HG02642 (cell line): ENCODE measurements around the gene PRM3.

Experiments used
- ATAC-seq: cut with Tn5 transposase; IDR thresholded peaks from one replicate; pipeline ENCODE4 v1.9.1; 2021; ENCODE audit warnings: mild to moderate bottlenecking; ENCODE audit not compliant: unreplicated experiment, poor library complexity

Gene PRM3

DNA sequence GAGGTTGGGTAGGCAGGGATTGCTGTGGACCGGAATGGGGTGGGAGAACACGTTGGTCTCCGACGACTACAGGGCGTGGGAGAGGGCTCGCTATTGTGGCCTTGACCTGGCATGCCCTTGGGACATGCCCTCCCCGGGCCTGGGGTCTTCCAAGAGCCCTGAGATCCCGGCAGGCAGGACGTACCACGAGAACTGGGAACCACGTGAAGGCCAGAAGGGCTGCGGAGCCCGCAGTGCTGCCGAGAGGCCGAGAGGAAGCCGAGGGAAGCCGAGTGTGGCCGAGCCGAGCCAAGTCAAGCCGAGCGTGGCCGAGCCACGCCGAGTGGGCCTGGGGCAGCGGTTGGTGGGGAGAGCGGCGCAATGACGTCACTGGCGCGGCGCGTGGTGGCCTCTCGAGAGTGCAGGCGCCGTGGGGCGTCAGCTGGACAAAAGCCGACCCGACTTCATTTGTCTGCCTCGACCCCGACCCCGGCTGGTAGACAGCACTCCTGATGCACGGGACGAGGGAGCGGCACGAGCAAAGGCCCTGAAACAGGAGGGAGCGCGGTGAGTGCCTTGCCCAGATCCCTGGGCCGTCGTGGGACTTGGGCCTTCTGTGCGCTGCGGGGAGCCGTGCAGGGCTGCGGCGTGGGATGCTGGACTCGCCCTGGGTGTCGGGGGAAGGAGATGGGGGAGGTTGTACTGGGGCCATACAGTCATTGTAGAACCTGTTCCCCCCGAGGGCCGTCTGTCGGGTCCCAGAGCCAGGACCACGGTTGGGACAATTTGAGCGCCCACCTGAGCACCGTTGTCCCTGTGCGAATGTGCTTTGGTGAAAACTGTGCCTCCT is 24.0 kb downstream of the PRM3 start:
- no peak for ATAC-seq

DNA sequence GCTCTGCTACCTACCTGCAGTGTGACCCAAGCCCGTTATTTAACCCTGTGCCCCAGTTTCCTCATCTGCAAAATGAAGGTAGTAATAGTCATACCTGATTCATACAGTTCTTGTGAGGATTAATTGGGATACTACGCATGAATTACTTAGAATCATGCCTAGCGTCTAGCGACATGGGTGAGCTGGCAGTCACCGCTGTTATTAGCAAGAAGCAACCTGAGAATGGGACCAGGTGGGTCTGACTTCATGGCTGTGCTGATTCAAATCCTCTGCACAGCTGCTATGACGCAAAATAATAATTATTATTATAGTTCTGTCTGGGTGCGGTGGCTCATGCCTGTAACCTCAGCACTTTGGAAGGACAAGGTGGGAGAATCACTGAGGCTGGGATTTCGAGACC is 25.3 kb downstream of the PRM3 start:
- no peak for ATAC-seq

GRCh38 chr16:11245988-11246387 is 27.4 kb downstream of the PRM3 start:
- no peak for ATAC-seq

- ATAC-seq: no peak
Measured at GRCh38 chr16:11245222-11245737, 28.1 kb downstream of the PRM3 start.

DNA sequence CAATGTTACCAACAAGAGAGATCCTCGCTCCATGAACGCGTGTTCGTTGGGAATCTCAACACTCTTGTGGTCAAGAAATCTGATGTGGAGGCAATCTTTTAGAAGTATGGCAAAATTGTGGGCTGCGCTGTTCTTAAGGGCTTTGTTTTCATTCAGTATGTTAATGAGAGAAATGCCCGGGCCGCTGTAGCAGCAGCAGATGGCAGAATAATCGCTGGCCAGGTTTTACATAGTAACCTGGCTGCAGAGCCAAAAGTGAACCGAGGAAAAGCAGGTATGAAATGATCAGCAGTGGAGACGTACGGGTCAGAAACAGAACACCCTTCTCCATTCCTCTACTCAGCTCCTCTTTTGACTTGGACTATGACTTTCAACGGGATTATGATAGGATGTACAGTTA is 30.8 kb downstream of the PRM3 start:
- no peak for ATAC-seq

GRCh38 chr16:11241480-11242204 is 31.8 kb downstream of the PRM3 start:
- no peak for ATAC-seq

- no peak for ATAC-seq
Measured at GRCh38 chr16:11240636-11241473, 32.6 kb downstream of the PRM3 start.

DNA sequence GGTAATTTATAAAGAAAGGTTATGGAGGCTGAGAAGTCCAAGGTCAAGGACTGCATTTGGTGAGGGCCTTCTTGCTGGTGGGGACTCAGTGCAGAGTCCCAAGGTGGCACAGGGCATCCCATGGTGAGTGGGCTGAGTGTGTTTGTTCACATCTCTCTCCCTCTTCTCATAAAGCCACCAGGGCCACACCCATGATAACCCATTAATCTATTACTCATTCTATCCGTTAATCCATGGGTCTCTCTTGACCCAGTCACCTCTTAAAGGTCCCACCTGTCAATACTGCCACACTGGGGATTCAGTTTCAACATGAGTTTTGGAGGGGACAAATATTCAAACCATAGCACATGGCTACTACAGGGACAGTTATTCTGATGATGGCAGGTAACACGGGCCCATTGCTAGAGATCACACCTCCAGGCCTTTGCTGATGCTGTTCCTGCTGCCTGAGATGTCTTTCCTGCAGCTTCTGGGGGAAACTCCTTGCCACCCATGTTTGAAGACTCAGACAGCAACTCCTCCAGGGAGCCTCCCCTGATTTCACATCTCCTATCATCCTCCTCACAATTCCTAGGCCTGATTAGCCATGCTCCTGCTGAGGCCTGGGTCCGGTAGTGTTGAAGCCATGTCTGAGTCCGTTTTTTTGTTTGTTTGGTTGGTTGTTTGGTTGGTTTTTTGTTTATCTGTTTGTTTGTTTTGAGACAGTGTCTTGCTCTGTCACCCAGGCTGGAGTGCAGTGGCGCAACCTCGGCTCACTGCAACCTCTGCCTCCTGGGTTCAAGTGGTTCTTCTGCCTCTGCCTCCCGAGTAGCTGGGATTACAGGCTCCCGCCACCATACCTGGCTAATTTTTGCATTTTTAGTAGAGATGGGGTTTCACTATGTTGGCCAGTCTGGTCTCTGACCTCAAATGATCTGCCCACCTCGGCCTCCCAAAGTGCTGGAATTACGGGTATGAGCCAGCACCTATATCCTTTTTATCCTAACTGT is 33.5 kb downstream of the PRM3 start:
- no peak for ATAC-seq

DNA sequence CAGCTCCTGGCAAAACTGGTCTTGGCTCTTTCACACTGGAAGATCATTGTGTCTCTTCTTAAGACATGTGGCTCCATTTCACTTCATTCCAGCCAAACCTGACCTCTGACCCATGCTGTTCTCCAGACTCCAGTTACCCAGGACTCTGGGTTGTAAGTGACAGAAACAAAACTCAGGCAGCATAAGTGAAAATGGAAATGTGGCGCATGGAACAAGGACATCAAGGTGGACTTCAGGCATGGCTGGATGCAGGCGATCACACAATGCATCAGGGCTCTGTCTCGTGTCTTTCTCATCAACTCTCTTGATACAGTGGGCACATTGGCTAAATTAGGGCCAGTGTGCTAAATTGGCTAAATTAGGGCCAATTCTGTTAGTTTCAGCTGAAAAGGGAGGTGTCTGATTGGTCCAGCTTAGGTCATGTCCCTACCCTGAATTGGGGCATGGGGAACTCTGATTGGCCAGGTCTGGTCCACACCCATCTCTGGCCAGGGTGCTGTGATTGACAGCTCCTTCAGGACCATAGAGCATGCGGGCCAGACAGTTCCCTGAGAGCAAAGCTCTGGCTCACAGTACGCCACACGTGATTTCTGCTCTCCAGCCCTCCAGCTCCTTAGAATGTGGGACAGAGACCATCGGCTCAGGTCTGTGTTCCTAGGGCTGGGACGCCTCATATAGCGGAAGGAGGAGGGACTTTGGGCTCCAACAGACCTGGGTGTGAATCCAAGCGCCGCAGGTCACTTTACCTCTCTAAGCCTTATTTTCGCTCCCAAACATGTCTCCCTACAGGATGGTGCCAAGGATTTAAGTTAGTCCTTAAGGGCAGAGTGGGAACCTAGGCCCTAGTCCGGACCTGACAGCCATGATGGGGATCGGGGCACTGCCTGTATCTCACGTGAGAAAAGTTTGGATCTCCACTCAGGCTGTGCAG is 34.9 kb downstream of the PRM3 start:
- no peak for ATAC-seq

GRCh38 chr16:11236461-11237254 is 36.8 kb downstream of the PRM3 start:
- no peak for ATAC-seq

- ATAC-seq: no peak
Measured at GRCh38 chr16:11235703-11235991, 37.8 kb downstream of the PRM3 start.

DNA sequence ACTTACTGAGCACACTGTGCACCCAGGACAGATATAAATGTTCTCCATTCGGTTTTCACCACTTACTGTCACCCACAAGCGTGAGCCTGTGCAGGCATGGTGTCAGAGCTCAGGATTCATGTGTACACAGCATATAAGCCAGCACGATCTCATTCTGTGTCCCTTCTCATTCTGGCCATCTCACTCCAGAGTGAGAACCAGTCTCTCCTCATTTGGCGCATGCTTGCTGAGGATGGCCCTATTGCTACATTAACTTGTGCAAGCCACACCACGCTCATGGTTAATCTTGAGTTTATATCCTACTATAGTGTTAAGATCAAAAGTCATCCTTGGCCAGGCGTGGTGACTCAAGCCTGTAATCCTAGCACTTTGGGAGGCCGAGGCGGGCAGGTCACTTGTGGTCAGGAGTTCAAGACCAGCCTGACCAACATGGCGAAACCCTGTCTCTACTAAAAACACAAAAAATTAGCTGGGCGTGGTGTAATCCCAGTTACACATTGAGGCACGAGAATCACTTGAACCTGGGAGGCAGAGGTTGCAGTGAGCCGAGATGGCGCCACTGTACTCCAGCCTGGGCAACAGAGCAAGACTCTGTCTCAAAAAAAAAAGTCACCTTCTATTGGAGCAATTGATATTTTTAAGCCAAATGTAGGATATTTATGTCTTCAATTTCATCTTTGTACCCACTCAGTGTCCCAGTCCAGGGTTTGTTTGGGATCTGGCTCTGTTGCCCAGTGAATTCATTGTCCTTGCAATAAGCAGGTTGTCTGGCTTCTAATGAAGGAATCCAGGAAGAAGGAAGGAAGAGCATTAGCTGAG is 38.3 kb downstream of the PRM3 start:
- ATAC-seq: no peak

DNA sequence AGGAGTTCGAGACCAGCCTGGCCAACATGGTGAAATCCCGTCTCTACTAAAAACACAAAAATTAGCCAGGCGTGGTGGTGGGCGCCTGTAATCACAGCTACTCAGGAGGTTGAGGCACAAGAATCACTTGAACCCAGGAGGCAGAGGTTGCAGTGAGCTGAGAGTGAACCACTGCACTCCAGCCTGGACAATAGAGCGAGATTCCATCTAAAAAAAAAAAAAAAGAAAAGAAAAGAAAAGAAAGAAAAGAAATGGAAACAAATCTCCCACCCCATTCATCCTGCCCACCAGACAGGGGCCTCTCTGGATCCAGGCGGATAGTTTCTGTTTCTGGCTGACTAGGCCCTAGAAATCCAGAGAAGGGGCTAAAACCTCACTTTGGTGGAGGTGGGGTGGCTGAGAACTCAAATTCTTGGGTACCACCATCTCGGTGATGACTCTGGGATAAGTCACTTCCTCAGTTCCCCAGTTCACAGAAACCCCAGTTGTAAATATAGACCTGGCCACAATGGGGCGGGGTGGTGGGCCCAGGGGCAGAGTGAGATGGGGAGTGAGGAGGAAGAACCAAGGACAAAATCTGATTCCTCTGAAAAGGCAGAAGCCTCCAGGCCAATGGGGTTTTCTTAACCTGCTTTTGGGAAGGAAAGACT is 39.6 kb downstream of the PRM3 start:
- no peak for ATAC-seq

- peak; percentile 57 for ATAC-seq
Measured at GRCh38 chr16:11232852-11233726, 40.3 kb downstream of the PRM3 start.

DNA sequence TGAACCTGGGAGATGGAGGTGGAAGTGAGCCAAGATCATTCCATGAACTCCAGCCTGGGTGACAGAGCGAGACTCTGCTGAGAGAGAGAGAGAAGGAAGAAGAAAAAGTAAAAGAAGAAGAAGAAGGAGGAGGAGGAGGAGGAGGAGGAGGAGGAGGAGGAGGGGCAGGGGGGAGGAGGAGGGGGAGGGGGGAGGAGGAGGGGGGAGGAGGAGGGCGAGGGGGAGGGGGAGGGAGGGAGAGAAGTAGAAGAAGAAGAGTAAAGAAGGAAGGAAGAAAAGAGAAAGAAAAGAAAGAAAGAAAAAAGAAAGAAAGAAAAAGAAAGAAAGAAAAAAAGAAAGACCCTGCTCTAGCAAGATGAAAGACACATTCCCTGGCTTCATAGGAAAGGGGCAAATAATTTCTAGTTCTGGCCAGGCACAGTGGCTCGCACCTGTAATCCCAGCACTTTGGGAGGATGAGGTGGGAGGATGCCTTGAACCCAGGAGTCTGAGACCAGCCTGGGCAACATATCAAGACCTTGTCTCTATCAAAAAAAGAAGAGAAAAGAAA is 41.1 kb downstream of the PRM3 start:
- no peak for ATAC-seq
